ENCODE results near the gene CARD8.

Gene CARD8

DNA sequence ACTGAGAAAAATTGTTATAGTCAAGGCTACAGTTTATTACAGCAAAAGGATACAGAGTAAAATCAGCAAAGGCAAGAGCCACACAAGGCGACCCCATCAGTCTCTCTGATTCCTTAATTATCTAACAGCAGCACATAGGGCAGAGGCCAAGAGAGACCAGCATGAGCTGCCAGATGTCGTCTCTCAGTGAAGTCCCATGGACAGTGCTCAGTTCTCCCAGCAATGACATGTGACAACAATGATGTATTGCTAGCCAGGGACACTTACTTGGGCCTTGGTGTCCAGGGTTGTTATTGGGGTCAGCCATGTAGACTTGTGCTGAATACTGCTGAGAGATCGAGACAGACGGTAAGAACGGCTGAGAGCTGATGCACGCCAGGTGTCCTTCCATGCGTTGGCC, 63.0 kb downstream of the CARD8 start:
- DNase-seq (ENCODE audit: low spot score): no peak
- H3K27ac ChIP-seq: no peak overlapping the region
- POLR2A ChIA-PET (ENCODE audit: low non-redundant PET): no interaction called here
- CTCF ChIA-PET: interaction anchor here (0.5 kb wide), 1 partner anchor 43 kb away, joined by 3 read pairs; no protein-coding TSS in a partner anchor
- TF ChIP-seq, protein P1, sequence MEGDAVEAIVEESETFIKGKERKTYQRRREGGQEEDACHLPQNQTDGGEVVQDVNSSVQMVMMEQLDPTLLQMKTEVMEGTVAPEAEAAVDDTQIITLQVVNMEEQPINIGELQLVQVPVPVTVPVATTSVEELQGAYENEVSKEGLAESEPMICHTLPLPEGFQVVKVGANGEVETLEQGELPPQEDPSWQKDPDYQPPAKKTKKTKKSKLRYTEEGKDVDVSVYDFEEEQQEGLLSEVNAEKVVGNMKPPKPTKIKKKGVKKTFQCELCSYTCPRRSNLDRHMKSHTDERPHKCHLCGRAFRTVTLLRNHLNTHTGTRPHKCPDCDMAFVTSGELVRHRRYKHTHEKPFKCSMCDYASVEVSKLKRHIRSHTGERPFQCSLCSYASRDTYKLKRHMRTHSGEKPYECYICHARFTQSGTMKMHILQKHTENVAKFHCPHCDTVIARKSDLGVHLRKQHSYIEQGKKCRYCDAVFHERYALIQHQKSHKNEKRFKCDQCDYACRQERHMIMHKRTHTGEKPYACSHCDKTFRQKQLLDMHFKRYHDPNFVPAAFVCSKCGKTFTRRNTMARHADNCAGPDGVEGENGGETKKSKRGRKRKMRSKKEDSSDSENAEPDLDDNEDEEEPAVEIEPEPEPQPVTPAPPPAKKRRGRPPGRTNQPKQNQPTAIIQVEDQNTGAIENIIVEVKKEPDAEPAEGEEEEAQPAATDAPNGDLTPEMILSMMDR (conservative IDR thresholded peaks at IDR 0.05; ENCODE audit: low read depth): no peak

DNA sequence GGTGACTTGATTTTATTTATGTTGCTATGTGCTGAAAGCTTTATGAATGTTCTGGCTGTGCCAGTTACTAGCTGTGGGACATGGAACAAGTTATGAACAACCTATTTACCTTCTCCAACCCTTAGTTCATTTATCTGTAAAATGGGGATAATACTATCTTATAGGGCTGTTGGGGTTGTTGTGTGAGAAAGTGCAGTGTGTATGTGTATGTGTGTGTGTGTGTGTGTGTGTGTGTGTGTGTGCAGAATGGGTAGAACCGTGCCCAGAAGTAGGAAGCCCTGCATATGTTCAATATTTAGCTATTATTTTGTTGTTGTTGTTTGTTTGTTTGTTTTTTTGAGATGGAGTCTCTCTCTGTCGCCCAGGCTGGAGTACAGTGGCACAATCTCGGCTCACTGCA, 64.8 kb downstream of the CARD8 start:
- DNase-seq (ENCODE audit: low spot score): no peak
- H3K27ac ChIP-seq: no peak overlapping the region
- ChIA-PET CTCF (interaction anchor here (0.5 kb wide), 1 partner anchor 11 kb away, joined by 3 read pairs; no protein-coding TSS in a partner anchor), POLR2A (ENCODE audit: low non-redundant PET) (no interaction called here)
- TF ChIP-seq, protein P1 (conservative IDR thresholded peaks at IDR 0.05; ENCODE audit: low read depth): no peak

DNA sequence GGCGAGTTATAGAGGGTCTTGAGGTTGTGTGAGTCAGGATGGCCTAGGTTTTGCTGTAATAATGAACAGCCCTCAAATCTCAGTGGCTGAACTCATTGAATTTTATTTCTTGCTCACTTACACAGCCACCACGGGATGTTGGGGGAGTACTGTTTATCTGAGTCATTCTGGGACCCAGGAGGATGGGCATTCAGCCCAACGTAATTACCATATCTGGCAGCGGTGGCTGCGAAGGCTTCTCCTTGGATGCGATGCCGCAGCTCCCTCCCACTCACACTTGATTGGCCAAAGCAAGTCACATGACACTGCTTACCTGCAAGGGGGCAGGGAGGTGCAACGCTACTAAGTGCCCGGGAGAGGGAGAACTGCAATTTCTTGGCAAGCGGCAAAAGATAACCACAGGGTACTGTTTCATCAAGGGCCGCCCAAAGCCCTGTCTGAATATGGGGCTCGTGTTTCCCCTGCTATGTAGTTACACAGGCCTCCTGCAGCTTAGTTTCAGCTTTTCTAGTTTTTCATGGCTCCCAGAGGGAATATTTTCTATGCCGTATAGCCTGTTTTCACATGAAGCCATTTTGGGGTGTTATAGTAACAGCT, 65.3 kb downstream of the CARD8 start:
- DNase-seq (ENCODE audit: low spot score): peak; percentile 79
- ChIA-PET POLR2A (ENCODE audit: low non-redundant PET) (no interaction called here), CTCF (no interaction called here)
- TF ChIP-seq, protein P1 (conservative IDR thresholded peaks at IDR 0.05; ENCODE audit: low read depth): no peak
- H3K27ac ChIP-seq: no peak overlapping the region

GRCh38 chr19:48186541-48186991, 69.1 kb downstream of the CARD8 start:
- ChIA-PET CTCF (no interaction called here), POLR2A (ENCODE audit: low non-redundant PET) (no interaction called here)
- DNase-seq (ENCODE audit: low spot score): no peak
- TF ChIP-seq, protein P1 (conservative IDR thresholded peaks at IDR 0.05; ENCODE audit: low read depth): no peak
- H3K27ac ChIP-seq: no peak overlapping the region

GRCh38 chr19:48186015-48186414, 69.7 kb downstream of the CARD8 start:
- POLR2A ChIA-PET (ENCODE audit: low non-redundant PET): no interaction called here
- no peak for DNase-seq (ENCODE audit: low spot score)
- CTCF ChIA-PET: interaction anchor here (0.6 kb wide), 1 partner anchor 19 kb away, joined by 3 read pairs; no protein-coding TSS in a partner anchor
- H3K27ac ChIP-seq: no peak overlapping the region
- TF ChIP-seq, protein P1 (conservative IDR thresholded peaks at IDR 0.05; ENCODE audit: low read depth): no peak

- POLR2A ChIA-PET (ENCODE audit: low non-redundant PET): no interaction called here
Observed at GRCh38 chr19:48183356-48183755, 72.4 kb downstream of the CARD8 start.

More at GRCh38 chr19:48183356-48183755, 72.4 kb downstream of the CARD8 start:
- no peak overlapping the region for H3K27ac ChIP-seq
- TF ChIP-seq, protein P1 (conservative IDR thresholded peaks at IDR 0.05; ENCODE audit: low read depth): no peak
- DNase-seq (ENCODE audit: low spot score): no peak
- CTCF ChIA-PET: no interaction called here

Measured in RWPE1 (cell line).